Endothelial cell of umbilical vein (primary cell): ENCODE results near the gene CACNA1C.

Source experiments
- CTCF ChIP-seq, 2 donors: IDR thresholded peaks; 1 replicate in 1 of 2; 2 replicates in 1 of 2; pipeline ENCODE4 v1.5.1; 2011; ENCODE audit warnings: low read length in 2 of 2, mild to moderate bottlenecking in 2 of 2, moderate library complexity in 2 of 2, control low read depth in 1 of 2, inconsistent platforms in 1 of 2, low read depth in 1 of 2; ENCODE audit not compliant: insufficient read depth in 1 of 2; ENCODE audit errors: extremely low read depth in 1 of 2
- EZH2 ChIP-seq: IDR thresholded peaks from 2 replicates; pipeline ENCODE4 v1.6.1; 2012; ENCODE audit warnings: borderline replicate concordance, low read depth, mild to moderate bottlenecking, moderate library complexity, low read length, inconsistent platforms; ENCODE audit not compliant: severe bottlenecking
- MAX ChIP-seq: IDR thresholded peaks from 2 replicates; pipeline ENCODE4 v1.6.1; 2011; ENCODE audit not compliant: insufficient read depth, insufficient read length
- MYC ChIP-seq: IDR thresholded peaks from one replicate; pipeline ENCODE4 v1.6.1; 2011; ENCODE audit warnings: mild to moderate bottlenecking, low read depth, low read length
- POLR2A ChIP-seq: IDR thresholded peaks from 2 replicates; pipeline ENCODE4 v1.6.1; 2012; ENCODE audit warnings: low read depth, mild to moderate bottlenecking, control low read depth, low read length
- POLR2AphosphoS5 ChIP-seq: IDR thresholded peaks from 2 replicates; pipeline ENCODE4 v1.6.1; 2012; ENCODE audit warnings: low read depth, mild to moderate bottlenecking, control low read depth, low read length, moderate library complexity; ENCODE audit not compliant: insufficient read depth

GRCh38 chr12:2454601-2455177 lies 401.9 kb downstream of the CACNA1C start:
- TF ChIP-seq CTCF (IDR thresholded peaks at IDR 0.05; ENCODE audit: extremely low read depth in 1 of 2, insufficient read depth in 1 of 2, low read depth in 1 of 2, low read length in 2 of 2) = no peak
- TF ChIP-seq POLR2A = no peak
- TF ChIP-seq EZH2 = no peak
- no peak for TF ChIP-seq MAX
- TF ChIP-seq MYC = no peak
- no peak for TF ChIP-seq POLR2AphosphoS5
